DOHH2 (cell line): ENCODE data around the gene MMADHC.

Experiments
- EZH2phosphoT487 ChIP-seq: fragments of 200-600 bp; sonication (generic); IDR thresholded peaks from 2 replicates; pipeline ENCODE4 v1.6.1; 2017; ENCODE audit warnings: borderline replicate concordance, mild to moderate bottlenecking, antibody characterized with exemption, low read length, moderate library complexity, mixed read lengths
- TF ChIP-seq, protein P1 (sequence below): fragments of 200-600 bp; sonication (generic); IDR thresholded peaks from one replicate; pipeline ENCODE4 v1.5.1; 2014; ENCODE audit warnings: antibody characterized with exemption, mild to moderate bottlenecking, low read depth, low read length; ENCODE audit not compliant: poor library complexity, severe bottlenecking

DNA sequence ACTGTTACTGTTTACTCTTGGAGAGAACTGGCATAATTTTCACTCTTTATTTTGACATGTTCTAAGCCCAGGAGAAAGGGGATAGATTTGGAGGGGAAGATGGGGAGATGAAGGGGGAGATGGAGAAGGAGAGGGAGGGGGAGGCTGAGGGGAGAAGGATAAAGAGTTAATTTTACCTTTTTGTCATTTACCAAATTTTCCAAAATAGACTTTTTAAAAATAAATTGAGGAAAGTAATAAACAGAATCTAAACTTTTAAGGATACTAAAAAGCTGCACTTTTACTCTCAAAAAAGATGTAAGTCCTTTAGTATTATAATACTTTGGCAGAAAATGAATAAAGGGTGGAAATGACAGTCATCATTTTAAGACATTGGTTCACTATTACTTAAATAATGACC lies 12.3 kb downstream of the MMADHC start:
- TF ChIP-seq EZH2phosphoT487, result no peak
- TF ChIP-seq, protein P1, sequence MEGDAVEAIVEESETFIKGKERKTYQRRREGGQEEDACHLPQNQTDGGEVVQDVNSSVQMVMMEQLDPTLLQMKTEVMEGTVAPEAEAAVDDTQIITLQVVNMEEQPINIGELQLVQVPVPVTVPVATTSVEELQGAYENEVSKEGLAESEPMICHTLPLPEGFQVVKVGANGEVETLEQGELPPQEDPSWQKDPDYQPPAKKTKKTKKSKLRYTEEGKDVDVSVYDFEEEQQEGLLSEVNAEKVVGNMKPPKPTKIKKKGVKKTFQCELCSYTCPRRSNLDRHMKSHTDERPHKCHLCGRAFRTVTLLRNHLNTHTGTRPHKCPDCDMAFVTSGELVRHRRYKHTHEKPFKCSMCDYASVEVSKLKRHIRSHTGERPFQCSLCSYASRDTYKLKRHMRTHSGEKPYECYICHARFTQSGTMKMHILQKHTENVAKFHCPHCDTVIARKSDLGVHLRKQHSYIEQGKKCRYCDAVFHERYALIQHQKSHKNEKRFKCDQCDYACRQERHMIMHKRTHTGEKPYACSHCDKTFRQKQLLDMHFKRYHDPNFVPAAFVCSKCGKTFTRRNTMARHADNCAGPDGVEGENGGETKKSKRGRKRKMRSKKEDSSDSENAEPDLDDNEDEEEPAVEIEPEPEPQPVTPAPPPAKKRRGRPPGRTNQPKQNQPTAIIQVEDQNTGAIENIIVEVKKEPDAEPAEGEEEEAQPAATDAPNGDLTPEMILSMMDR, result no peak
